GM18498 (cell line): Measurements from ENCODE around the gene RHOXF2.
"Not testable (repeated sequence)": the region's sequence is repeated elsewhere in the genome, so short reads cannot be mapped to it uniquely, and the experiment has no call there.

Source experiments
- ATAC-seq: cut with Tn5 transposase; IDR thresholded peaks from one replicate; pipeline ENCODE4 v1.9.1; 2021; ENCODE audit warnings: mild to moderate bottlenecking, moderate library complexity; ENCODE audit not compliant: unreplicated experiment

The RHOXF2 gene, protein sequence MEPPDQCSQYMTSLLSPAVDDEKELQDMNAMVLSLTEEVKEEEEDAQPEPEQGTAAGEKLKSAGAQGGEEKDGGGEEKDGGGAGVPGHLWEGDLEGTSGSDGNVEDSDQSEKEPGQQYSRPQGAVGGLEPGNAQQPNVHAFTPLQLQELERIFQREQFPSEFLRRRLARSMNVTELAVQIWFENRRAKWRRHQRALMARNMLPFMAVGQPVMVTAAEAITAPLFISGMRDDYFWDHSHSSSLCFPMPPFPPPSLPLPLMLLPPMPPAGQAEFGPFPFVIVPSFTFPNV

DNA sequence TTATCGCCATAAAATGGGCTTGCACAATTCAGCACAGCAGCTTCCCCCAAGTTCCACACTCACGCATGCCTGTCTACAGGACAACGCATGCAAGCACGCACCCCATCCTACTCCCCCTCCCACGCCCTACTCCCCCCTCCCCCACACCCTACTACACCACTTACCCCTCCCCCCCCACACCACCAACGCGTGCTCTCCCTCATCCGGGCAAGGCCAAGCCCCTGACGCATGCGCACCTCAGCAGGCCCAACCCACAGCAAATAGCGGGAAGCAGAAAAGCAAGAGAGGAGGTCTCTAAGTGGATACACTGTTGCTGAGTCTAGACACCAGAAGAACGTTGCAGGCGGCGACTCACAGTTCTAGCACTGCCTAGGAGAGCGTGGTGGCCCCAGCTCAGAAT is at the start of gene RHOXF2:
Gene RHOXF2, plus strand, starts transcription at position 301 of the 400 bp plus-strand sequence. CDS start 138 bp downstream, outside the sequence.
- ATAC-seq: not testable (repeated sequence)

DNA sequence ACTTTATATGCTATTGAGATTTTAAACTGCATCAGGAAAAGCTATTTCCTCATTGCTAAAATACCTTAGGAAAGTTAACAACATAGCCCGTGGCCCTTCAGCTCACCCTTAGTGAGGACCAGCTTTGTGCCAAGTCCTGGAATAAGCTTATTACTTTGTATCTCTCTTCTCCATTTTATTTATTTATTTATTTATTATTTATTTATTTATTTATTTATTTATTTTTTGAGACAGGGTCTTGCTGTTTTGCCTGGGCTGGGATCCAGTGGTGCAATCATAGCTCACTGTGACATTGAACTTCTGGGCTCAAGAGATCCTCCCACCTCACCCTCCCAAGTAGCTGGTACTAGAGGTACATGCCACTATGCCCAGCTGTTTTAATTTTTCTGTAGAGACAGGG is 49.0 kb upstream of the RHOXF2 start:
- no peak for ATAC-seq

DNA sequence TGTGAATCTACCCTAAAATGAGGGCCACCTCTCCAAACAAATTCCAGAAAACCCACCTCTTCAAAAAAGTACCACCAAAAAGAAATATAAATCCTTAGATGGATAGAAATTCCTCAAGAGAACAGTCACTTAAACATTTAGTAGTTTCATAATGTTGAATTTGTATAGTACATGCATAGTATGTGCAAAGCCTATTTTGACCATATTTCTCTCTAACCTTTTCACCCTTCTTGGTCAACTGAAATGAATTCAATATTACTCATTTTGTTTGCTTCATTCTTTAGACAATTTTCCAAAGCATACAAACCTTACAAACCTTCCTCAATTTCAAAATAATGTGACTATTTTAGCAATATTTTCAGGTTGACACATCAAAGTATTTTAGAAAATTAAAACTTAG is 46.8 kb upstream of the RHOXF2 start:
- ATAC-seq: no peak

DNA sequence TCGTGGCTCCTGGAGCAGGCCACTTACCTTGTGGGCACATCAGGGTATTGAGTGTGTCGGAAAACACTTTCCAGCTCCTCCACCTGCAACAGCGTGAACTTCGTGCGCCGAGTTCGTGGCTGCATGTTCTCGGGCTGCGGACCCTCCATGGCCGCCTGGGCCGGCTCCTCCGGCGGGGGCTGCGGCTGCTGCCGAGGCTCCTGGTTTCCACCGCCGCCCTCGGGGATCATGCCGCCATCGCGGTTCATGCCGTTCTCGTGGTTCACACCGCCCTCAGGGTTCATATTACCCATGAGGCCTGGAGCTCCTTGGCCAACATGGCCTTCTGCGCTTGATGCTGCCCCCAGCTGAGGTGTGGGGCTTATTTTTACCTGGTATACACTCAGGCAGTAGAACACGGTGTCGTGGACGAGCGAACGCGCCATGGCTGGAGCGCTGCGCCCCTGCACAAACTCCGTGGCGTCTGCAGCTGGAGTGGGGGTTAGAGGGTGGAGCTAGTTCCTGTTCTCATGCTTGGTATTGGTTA is 42.9 kb upstream of the RHOXF2 start, which contains the start of gene RHOXF1:
Gene RHOXF1, minus strand, starts transcription at position 476 of the 526 bp plus-strand sequence. Its CDS starts 51 bp downstream, at position 425.
- ATAC-seq: no peak

DNA sequence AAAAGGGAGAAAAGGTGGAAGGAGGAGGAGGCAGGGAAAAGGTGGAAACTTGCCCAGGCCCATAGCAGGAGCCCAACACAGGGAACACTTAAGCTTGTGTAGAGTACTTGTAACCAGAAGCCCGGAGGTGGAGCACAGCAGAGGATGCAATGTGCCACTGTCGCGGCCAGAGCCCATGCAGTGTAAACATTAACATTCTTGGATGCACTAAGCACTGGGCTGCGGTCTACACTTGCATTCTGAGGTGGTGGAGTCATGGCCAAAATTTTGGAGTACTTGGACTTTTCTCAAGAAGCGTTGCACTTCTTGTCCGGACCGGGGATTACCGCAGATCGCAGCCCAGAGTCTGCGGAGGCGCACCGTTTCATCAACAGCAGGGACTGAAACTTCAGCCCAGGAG is 38.2 kb upstream of the RHOXF2 start:
- ATAC-seq: no peak

DNA sequence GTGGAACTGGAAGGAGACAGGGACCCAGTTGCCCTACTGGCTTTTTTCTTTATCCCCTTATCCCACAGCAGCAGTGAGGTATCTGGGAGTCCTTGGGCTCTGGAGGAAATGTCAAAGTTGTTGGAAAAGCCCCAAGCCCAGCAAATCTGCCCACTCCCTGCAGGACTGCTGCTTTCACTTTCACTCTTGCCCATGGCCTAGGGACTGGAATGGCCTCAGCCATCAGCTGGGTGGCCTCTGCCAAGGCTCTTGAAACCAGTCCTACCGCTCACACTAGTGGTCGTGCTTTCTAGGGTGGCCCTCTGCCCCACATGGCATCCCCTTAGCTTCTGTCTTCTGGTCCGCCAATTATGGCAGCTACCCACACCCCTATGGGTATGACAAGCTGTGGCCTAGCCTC is 33.0 kb upstream of the RHOXF2 start:
- ATAC-seq: no peak

DNA sequence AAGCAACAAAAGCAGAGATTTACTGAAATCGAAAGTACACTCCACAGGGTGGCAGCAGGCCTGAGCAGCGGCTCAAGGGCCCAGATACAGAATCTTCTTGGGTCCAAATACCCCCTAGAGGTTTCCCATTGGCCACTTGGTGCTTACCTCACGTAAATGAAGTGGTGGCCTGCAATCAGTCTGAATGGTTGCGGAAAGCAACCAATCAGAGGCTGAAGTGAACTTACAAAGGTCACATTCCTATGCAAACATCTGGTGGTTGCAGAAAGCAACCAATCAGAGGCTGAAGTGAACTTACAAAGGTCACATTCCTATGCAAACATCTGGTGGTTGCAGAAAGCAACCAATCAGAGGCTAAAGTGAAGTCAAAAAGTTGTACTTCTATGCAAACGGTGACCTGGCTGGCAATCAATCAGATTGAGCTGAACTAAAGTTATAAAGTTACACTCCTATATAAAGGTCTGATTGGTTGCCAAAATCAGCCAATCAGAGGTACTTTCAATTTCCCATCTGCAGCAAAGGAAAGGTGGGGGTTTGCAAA is 30.0 kb upstream of the RHOXF2 start:
- ATAC-seq: not testable (repeated sequence)

DNA sequence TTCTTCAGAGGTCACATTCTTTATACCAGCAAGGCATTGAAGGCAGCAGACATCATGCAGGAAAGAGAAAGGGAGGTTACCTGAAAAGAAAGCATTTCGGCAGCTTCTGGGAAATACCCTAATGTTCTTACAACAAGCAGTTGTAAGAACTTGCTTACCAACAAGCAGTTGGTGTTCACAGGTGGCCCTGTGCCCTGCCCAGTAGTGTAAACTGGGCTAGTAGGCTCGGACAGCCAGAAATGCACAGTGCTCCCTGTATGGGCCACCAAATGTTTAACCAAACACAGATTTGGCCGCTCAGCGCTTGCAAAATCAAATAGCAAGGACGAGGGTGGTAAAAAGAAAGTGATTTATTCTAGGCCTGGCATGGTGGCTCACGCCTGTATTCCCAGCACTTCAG is 22.3 kb upstream of the RHOXF2 start:
- no peak for ATAC-seq

DNA sequence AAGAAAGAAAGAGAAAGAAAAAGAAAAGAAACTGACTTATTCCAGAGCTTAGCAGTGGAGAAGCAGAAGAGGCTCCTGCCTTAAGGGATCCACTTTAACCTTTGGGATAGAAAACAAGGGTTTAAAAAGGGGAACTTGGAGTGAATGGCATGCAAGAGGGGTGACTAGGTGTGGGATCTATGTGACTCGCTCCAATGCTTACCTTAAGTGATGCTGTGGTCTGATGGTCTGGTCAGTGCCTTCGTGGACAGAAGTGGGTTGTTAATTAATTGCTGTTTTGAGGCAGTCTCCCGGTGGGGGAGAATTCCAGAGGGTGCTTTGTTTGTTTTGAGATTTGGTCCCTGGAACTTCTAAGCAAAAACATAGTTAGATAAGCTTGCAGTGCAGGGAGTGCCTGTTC is 21.6 kb upstream of the RHOXF2 start:
- no peak for ATAC-seq

DNA sequence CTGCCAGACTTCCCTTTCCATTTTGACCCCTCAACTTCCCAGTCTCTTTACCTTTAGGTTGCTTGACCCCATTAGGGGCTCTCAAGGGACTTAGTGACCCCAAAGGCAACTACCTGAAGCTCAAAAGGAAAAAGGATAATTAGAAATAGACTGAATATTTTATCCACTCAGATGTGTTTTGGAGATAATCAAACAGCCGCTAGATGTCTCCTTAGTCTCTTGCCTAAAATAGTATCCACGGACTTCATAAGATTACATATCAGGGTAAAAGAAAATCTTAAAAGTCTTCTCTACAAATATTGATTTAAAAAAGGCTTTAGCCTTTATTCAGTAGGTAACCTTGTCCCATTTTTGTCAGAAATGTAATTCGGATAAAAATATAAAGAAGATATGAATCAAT is 21.0 kb upstream of the RHOXF2 start:
- no peak for ATAC-seq

DNA sequence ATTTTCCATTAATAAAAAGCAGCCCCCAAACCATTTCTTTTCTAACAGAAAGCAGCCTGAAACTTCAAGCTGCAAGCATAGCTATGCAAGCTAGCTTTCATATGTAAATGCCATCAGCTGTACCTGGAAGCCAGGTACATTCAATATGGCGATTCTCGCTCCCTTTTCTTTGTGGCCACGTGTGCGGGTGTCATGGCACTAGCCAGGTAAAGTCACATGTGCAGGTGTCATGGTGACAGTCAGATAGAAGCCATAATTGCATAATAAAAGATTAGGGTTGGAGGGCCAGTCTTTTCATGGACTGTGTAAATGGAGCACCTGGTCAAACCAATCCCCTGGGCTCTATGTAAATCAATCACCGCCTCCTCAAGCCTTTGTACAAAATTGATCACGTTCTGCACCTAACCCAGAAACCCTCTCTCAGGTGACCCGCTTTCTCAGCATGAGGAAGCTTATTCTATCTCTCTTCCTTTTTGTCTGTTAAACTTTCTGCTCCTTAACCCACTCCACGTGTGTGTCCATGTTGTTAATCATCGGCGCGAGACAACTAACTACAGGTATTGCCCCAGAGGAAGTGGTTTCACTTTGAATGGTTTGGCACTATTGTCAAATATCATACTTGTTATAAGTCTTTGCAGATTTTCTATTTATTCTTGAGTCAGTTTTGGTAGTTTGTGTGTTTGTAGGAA is 18.0 kb upstream of the RHOXF2 start:
- ATAC-seq: no peak

DNA sequence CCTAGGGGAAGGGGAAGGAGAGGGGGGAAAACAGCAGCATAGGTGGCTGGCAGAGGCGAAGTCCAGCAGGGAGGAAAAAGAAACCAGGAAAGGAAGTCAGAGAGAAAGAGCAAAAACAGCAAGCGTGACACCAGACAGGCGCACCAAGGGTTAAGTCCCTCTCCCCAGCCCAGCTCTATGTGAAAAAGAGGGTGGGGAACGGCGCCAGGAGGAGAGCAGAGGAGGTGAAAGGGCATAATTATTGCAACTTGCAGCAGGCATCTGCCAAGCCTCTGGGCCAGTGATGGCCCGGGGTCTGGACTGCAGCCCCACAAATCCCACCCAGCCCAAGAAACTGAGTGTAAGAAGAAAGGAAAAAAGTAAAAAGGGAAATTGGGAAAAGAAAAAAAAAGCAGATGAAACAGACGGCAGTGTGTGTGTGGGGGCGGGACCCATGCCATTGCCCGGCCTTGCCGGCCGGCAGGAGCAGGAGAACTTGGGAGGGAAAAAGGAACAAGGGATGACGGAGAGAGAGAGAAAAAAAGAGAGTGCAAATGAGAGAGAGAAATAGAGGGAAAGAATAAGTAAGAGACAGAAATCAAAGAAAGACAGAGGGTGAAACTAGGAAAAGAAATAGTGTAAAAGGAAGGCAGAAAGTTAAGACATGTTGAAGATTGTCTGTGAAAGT is 14.1 kb upstream of the RHOXF2 start:
- ATAC-seq: no peak

DNA sequence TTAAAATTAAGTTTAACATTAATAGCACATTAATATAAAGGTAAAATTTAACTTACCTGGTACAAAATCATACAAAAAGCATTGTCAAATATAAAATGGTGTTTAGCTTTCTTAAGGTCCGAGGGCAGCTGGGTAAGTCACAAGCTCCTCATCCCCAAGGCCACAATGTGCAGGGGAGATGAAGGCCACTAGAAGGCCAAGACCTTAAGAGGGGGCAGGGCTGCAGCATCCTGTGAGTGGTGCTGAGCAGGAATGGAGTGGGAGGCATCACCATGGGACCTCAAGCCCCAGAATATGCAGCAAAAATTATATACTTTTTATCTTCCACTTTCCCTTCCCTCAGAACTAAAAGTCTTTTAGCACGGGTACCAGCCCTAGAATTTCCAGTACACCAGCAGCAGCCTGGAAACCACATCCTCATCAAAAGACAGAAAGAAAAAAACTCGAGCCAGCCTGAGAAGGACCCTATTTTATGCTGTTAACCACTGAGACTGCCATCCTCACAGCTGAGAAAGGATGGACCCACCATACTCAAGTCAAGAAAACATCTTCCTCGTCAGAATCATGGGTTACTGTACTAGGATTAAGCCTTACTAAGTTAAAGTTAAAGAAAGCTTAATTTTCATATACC is 13.0 kb upstream of the RHOXF2 start:
- no peak for ATAC-seq

DNA sequence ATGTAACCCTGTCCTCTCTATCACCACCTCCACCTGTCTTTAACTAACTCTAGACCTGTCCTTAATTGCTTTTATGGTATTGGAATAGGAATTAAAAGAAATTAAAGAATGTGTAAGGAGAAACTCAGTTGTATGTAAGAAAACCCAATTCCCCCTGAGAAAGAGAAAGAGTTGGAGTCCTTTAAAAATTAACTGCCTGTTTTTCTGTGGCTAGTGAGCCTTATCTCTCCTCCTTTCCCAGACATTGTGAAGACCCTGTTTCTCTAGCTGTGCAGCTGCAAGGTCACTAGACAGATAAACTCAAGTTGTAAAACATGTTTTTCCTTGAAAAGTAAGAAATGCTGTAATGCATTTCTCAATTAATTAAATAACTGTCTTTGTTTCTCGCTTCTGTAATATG is 12.1 kb upstream of the RHOXF2 start:
- ATAC-seq: not testable (repeated sequence)

DNA sequence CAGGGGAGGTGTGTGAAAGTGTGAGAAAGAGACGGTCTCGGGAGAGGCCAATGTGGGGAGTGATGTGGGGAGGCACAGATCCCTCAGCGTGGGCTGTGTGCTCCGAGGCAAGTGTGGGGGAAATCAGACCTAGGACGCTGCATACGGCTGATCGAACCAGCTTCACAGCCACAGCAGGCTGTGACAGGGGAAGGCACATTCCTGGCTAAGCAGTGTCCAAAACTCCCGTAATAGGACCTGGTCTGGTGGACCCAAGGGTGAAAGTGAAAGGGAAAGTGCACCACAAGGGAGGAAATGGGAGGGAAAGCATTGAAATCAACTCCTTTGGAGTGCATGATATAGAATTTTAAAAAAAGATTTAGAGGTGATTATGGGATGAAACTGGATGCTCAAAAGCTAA is 10.9 kb upstream of the RHOXF2 start:
- ATAC-seq: no peak

DNA sequence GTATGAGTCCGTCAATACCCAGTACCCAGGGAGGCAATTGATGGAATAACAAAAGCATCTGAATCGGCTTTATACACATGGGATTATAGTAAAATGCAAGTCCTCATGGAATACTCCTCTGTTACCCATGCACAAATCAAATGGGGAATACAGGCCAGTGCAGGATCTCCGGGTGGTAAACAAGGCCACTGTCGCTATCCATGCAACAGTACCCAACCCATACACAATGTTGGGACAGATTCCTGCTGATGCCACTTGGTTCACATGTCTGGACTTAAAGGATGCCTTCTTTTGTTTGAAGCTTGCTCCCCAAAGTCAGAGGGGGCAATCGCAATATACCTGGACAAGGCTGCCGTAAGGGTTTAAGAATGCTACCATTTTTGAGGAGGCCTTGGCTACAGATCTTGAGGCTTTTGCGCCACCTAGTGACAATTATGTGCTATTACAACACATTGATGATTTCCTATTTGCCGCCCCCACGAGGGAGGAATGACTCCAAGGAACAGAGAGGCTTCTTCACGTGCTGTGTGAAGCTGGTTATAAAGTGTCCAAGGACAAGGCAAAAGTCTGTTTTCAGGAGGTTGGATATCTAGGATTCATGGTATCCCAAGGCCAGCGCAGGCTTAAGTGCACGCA is 8.2 kb upstream of the RHOXF2 start:
- not testable (repeated sequence) for ATAC-seq

DNA sequence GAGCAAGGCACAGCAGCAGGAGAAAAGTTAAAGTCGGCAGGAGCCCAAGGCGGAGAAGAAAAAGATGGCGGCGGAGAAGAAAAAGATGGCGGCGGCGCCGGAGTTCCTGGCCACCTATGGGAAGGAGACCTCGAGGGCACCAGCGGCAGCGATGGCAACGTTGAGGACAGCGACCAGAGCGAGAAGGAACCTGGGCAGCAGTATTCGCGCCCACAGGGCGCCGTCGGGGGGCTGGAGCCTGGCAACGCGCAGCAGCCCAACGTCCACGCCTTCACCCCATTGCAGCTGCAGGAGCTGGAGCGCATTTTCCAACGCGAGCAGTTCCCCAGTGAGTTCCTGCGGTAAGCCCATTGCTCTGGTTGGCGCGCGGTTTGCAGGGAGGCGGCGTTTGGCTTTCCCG is 673 bp downstream of the RHOXF2 start:
- not testable (repeated sequence) for ATAC-seq

DNA sequence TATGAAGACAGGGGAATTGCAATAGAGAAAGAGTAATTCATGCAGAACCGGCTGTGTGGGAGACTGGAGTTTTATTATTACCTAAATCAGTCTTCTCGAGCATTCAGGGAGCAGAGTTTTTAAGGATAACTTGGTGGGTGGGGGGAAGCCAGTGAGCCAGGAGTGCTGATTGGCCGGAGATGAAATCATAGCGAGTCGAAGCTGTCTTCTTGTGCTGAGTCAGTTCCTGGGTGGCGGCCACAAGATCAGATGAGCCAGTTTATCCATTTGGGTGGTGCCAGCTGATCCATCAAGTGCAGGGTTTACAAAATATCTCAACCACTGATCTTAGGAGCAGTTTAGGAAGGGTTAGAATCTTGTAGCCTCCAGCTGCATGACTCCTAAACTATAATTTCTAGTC is 34.8 kb downstream of the RHOXF2 start:
- ATAC-seq: not testable (repeated sequence)

DNA sequence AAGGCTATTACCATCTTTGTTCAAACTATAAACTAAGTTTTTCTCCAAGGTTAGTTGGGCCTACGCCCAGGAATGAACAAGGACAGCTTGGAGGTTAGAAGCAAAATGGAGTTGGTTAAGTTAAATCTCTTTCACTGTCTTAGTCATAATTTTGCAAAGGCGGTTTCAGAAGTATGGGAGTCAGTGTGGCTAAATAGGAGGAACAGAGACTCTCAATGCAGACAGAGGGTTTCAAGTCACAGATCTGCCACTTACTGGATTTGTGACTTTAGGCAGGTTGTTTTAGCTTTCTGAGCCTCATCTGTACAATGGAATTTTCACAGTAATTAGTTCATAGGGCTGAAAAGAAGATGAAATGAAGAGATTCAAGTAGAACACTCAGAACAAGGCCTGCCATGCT is 35.3 kb downstream of the RHOXF2 start:
- peak; percentile 73 for ATAC-seq

DNA sequence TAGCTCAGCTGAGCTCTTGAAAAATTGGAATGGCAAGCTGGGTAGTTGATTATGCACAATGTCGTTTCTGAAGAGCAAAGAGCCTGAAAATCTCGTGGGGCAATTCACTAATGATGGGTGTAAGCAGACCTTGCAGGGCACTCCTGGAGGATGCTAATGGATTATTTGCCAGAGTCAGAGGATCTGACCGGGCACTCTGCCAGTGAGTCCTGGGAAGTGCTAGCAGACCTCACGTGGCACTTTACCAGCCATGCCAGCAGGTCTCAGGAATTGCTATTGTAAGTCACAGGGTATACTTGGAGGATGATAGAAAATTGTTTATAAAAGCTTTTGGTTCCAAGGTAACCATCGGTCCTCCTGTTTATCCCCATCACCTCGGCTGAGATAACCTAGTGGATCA is 37.4 kb downstream of the RHOXF2 start:
- ATAC-seq: not testable (repeated sequence)
